Measurements from ENCODE around the gene UNC5A.

UNC5A gene

DNA sequence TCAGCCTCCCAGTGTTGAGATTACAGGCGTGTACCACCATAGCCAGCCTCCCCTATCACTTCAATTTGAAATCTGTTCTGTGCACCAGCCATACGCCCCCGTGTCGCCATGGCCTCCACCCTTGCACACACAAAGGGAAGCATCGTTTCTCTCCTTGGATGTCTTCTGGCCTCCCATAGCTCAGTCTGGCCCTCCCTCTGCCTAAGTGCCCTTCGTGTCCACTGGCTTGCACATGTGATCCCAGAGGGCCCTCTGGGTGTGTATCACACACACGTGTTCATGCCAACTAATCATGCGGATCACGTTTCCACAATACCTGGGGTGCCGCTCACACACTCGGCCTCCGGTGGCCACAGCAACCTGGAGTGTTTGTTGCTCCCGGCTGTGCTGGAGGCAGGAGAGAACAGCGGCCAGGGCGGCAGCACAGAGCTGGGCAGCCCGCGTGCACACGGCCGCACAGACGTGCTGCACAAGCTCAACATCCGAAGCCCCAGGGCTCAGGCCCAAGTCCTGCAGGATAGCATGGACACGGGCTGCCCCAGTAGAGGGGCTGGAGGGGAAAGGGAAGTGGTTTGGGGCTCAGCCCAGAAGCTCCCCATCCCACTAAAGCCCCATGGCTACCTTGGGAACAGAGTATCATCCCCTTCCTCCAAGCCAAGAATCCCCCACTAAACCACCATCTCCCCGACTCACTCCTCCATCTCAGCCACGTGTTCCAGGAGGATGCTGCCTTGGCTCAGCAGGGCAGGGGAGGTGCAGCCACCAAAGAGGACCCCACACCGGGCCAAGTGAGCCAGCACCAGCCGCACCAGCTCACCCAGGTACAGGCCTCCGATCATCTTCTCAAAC, 77.9 kb downstream of the UNC5A start:
- Histone ChIP-seq H3K36me3 (ENCODE audit: control insufficient read depth, insufficient read depth, low read length) (no peaks in the 10 kb centered on the region), H3K4me2 (ENCODE audit: low read length) (no peak overlapping the region), H2BK5ac (ENCODE audit: low read length) (no peak overlapping the region), H3K27me3 (ENCODE audit: insufficient read depth, low read length, poor library complexity) (no peaks in the 10 kb centered on the region), H3K79me1 (ENCODE audit: low read length) (no peaks in the 10 kb centered on the region), H3K4ac (ENCODE audit: low read depth, low read length) (no peak overlapping the region), H2BK120ac (ENCODE audit: low read depth, low read length) (no peak overlapping the region), H3K18ac (ENCODE audit: low read length) (no peak overlapping the region), H4K8ac (ENCODE audit: low read depth, low read length) (no peak overlapping the region), H3K4me3 (ENCODE audit: low read length) (no peak overlapping the region), H2AK5ac (ENCODE audit: low read length) (no peak overlapping the region), H3K9ac (ENCODE audit: low read length) (no peak overlapping the region), H3K79me2 (ENCODE audit: control insufficient read depth, insufficient read depth, low read length) (no peaks in the 10 kb centered on the region), H4K5ac (ENCODE audit: low read length) (no peak overlapping the region), H2BK15ac (replicated peaks; ENCODE audit: low read depth) (no peak overlapping the region), H3K27ac (ENCODE audit: low read depth, low read length) (no peak overlapping the region), H3K56ac (ENCODE audit: low read length) (no peak overlapping the region), H3K4me1 (ENCODE audit: control insufficient read depth, low read depth, low read length) (no peaks in the 10 kb centered on the region), H3K23ac (ENCODE audit: low read length) (no peak overlapping the region)
- no peak for DNase-seq
- no CpG with 5 or more reads among the region's 27 CpGs for WGBS (ENCODE audit: extremely low coverage, insufficient coverage, low lambda C conversion rate)

DNA sequence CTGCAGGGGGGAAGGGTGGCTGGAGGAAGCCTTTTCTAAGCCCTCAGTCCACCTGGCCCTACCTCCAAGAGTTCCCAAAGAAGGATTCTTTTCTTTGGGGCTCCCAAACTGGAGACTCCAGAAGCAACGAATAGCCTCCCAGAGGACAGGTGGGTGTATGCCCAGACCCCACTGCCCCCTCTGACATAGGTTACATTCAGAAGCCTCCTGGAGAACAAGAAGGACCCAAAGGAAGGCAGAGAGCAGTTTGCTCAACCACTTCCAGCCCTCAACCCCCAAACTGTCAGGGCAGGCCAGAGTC, 78.5 kb downstream of the UNC5A start:
- no peak overlapping the region for H2BK15ac ChIP-seq (replicated peaks; ENCODE audit: low read depth)
- H3K4me1 ChIP-seq (ENCODE audit: control insufficient read depth, low read depth, low read length) = no peaks in the 10 kb centered on the region
- H2BK5ac ChIP-seq (ENCODE audit: low read length) = no peak overlapping the region
- no peak overlapping the region for H2BK120ac ChIP-seq (ENCODE audit: low read depth, low read length)
- H4K5ac ChIP-seq (ENCODE audit: low read length) = no peak overlapping the region
- H3K79me2 ChIP-seq (ENCODE audit: control insufficient read depth, insufficient read depth, low read length) = no peaks in the 10 kb centered on the region
- H3K27ac ChIP-seq (ENCODE audit: low read depth, low read length) = no peak overlapping the region
- H3K18ac ChIP-seq (ENCODE audit: low read length) = no peak overlapping the region
- DNase-seq = no peak
- H3K36me3 ChIP-seq (ENCODE audit: control insufficient read depth, insufficient read depth, low read length) = no peaks in the 10 kb centered on the region
- no peak overlapping the region for H3K56ac ChIP-seq (ENCODE audit: low read length)
- H3K23ac ChIP-seq (ENCODE audit: low read length) = no peak overlapping the region
- H3K27me3 ChIP-seq (ENCODE audit: insufficient read depth, low read length, poor library complexity) = no peaks in the 10 kb centered on the region
- no peak overlapping the region for H3K4me2 ChIP-seq (ENCODE audit: low read length)
- no peak overlapping the region for H3K9ac ChIP-seq (ENCODE audit: low read length)
- H3K4ac ChIP-seq (ENCODE audit: low read depth, low read length) = no peak overlapping the region
- no CpG with 5 or more reads among the region's 1 CpG for WGBS (ENCODE audit: extremely low coverage, insufficient coverage, low lambda C conversion rate)
- no peak overlapping the region for H2AK5ac ChIP-seq (ENCODE audit: low read length)
- no peak overlapping the region for H4K8ac ChIP-seq (ENCODE audit: low read depth, low read length)
- no peak overlapping the region for H3K4me3 ChIP-seq (ENCODE audit: low read length)
- H3K79me1 ChIP-seq (ENCODE audit: low read length) = no peaks in the 10 kb centered on the region

DNA sequence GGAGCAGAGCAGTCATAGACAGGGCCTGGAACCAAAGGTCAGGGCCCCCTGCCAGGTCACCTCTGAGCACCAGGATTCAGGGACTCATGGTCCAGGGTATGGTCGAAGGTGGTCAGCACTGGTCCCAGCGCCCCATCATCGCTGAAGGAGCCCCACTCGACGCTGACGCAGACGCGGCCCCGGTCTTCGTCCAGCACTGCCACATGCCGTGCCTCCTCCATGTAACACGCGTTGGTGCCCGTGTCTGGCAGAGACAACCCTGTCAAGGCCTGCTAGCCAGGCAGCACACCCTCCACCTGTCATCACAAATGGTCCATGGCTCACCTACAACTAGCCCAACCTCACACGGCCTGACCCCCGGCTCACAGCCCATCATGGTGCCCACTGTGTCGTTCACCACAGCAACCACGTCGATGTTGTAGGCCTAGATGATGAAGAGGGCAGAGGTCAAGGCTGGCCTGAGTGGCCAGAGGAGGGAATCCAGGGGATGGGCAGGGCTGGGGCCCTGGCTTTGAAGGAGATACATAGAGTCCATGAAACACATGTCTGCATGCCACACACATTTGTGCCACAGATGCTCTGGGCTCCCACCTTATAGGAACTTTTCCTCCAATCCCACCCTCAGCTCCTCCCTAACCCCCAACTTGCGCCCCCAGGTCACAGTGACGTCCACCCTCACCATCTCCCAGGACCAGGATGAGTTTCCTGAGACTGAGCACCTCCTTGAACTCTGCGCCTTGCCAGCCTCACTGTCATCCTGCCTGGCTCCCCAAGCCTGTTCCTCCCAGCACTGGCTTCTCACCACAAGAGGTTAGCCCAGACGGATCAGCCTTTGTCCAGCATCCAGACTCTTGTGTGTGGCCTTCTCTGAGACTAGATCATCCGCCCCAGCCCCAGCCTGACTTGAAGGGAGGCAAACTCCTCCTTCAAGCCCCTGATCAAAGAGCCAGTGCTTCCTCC, 79.2 kb downstream of the UNC5A start:
- Histone ChIP-seq H3K27me3 (ENCODE audit: insufficient read depth, low read length, poor library complexity) (no peaks in the 10 kb centered on the region), H3K56ac (ENCODE audit: low read length) (no peak overlapping the region), H4K8ac (ENCODE audit: low read depth, low read length) (no peak overlapping the region), H3K18ac (ENCODE audit: low read length) (no peak overlapping the region), H3K27ac (ENCODE audit: low read depth, low read length) (no peak overlapping the region), H2BK120ac (ENCODE audit: low read depth, low read length) (no peak overlapping the region), H4K5ac (ENCODE audit: low read length) (no peak overlapping the region), H3K4ac (ENCODE audit: low read depth, low read length) (no peak overlapping the region), H3K4me1 (ENCODE audit: control insufficient read depth, low read depth, low read length) (no peaks in the 10 kb centered on the region), H2AK5ac (ENCODE audit: low read length) (no peak overlapping the region), H3K23ac (ENCODE audit: low read length) (no peak overlapping the region), H2BK15ac (replicated peaks; ENCODE audit: low read depth) (no peak overlapping the region), H3K79me2 (ENCODE audit: control insufficient read depth, insufficient read depth, low read length) (no peaks in the 10 kb centered on the region), H3K4me3 (ENCODE audit: low read length) (no peak overlapping the region), H2BK5ac (ENCODE audit: low read length) (no peak overlapping the region), H3K79me1 (ENCODE audit: low read length) (no peaks in the 10 kb centered on the region), H3K4me2 (ENCODE audit: low read length) (no peak overlapping the region), H3K36me3 (ENCODE audit: control insufficient read depth, insufficient read depth, low read length) (no peaks in the 10 kb centered on the region), H3K9ac (ENCODE audit: low read length) (no peak overlapping the region)
- DNase-seq = no peak
- WGBS (ENCODE audit: extremely low coverage, insufficient coverage, low lambda C conversion rate) = no CpG with 5 or more reads among the region's 24 CpGs

DNA sequence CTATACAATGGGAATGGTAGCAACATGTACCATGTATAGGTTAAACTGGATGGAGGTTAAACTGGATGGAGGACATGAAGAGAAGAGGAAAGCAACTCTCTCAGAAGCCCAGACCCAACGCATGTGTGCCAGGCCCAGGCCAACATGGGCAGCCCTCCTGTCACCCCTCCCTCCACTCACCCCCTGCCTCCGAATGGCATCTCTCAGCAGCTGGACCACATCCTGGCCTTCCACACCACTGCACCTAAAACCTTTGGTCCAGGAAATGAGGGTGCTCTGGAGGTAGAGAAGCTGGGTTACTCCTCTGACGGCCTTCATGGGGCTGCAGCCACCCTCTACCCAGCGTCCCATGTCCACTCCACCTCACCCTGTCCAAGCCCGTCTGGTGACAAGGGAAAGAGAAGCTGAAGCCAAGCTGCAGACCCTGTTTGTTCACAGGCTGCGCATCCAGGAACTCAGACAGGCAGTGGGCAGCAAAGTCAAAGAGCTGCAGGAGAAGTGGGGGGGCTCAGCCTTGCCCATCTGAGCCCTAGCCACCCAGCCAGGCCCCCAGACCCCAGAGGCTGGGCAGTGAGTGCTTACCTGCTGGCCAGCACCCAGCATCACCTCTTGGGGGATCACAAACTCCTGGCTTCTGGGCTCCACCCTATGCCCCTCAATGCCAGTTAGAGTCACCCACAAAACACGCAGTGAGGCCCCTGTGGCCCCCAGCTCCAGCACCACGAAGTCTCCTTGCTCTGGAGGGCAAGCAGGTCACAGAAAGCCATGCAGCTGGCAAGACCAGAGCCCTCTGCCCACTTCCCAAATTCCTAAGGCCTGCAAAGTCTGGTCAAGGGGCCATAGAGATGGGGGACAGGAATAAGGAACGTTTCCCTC, 80.3 kb downstream of the UNC5A start:
- Histone ChIP-seq H3K4ac (ENCODE audit: low read depth, low read length) (no peak overlapping the region), H2AK5ac (ENCODE audit: low read length) (no peak overlapping the region), H3K4me3 (ENCODE audit: low read length) (no peak overlapping the region), H2BK5ac (ENCODE audit: low read length) (no peak overlapping the region), H3K79me2 (ENCODE audit: control insufficient read depth, insufficient read depth, low read length) (no peaks in the 10 kb centered on the region), H3K18ac (ENCODE audit: low read length) (no peak overlapping the region), H3K4me1 (ENCODE audit: control insufficient read depth, low read depth, low read length) (no peaks in the 10 kb centered on the region), H3K23ac (ENCODE audit: low read length) (no peak overlapping the region), H4K8ac (ENCODE audit: low read depth, low read length) (no peak overlapping the region), H3K27me3 (ENCODE audit: insufficient read depth, low read length, poor library complexity) (no peaks in the 10 kb centered on the region), H3K56ac (ENCODE audit: low read length) (no peak overlapping the region), H4K5ac (ENCODE audit: low read length) (no peak overlapping the region), H3K79me1 (ENCODE audit: low read length) (no peaks in the 10 kb centered on the region), H3K4me2 (ENCODE audit: low read length) (no peak overlapping the region), H3K36me3 (ENCODE audit: control insufficient read depth, insufficient read depth, low read length) (no peaks in the 10 kb centered on the region), H3K27ac (ENCODE audit: low read depth, low read length) (no peak overlapping the region), H3K9ac (ENCODE audit: low read length) (no peak overlapping the region), H2BK15ac (replicated peaks; ENCODE audit: low read depth) (no peak overlapping the region), H2BK120ac (ENCODE audit: low read depth, low read length) (no peak overlapping the region)
- no CpG with 5 or more reads among the region's 9 CpGs for WGBS (ENCODE audit: extremely low coverage, insufficient coverage, low lambda C conversion rate)
- no peak for DNase-seq

DNA sequence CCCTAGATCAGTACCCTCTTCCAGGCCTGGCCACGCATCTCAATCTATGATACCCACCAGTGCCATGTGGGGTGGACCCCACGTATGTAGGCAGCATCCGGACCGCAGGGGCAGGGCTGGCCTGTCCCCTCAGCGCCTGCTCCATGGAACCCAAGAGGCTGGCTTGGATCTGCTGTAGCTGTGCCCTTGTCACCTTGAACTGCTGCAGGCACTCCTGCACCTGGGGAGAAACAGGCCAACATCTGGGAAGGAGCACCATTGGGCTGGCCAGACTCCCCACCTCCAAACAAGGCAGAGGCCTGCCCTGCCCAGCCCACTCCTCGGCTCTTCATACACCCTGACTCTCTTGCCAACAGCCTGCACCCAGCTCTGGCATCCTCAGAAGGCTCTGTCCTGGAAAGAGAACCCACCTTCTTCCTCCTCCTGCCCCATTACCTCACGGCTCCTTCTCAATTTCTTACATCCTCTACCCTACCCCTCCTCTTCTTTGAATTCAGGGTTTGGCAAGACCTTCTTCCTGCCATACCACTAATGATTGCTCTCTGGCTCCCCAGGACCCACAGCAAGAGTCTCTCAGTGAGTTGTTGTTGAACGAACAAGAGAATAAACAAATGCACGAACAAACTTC, 81.1 kb downstream of the UNC5A start:
- Histone ChIP-seq H3K27me3 (ENCODE audit: insufficient read depth, low read length, poor library complexity) (no peaks in the 10 kb centered on the region), H3K36me3 (ENCODE audit: control insufficient read depth, insufficient read depth, low read length) (no peaks in the 10 kb centered on the region), H3K56ac (ENCODE audit: low read length) (no peak overlapping the region), H3K79me1 (ENCODE audit: low read length) (no peaks in the 10 kb centered on the region), H2BK5ac (ENCODE audit: low read length) (no peak overlapping the region), H3K27ac (ENCODE audit: low read depth, low read length) (no peak overlapping the region), H3K4me3 (ENCODE audit: low read length) (no peak overlapping the region), H3K4me1 (ENCODE audit: control insufficient read depth, low read depth, low read length) (no peaks in the 10 kb centered on the region), H2AK5ac (ENCODE audit: low read length) (no peak overlapping the region), H4K8ac (ENCODE audit: low read depth, low read length) (no peak overlapping the region), H4K5ac (ENCODE audit: low read length) (no peak overlapping the region), H2BK120ac (ENCODE audit: low read depth, low read length) (no peak overlapping the region), H3K4me2 (ENCODE audit: low read length) (no peak overlapping the region), H3K4ac (ENCODE audit: low read depth, low read length) (no peak overlapping the region), H3K23ac (ENCODE audit: low read length) (no peak overlapping the region), H3K79me2 (ENCODE audit: control insufficient read depth, insufficient read depth, low read length) (no peaks in the 10 kb centered on the region), H3K18ac (ENCODE audit: low read length) (no peak overlapping the region), H3K9ac (ENCODE audit: low read length) (no peak overlapping the region), H2BK15ac (replicated peaks; ENCODE audit: low read depth) (no peak overlapping the region)
- whole genome bisulfite sequencing (ENCODE audit: extremely low coverage, insufficient coverage, low lambda C conversion rate) = no CpG with 5 or more reads among the region's 9 CpGs
- no peak for DNase-seq
